Measurements from ENCODE around the gene CCR3.

Gene CCR3

GRCh38 chr3:46272028-46272451, 29.8 kb downstream of the CCR3 start:
- no peak for DNase-seq (ENCODE audit: low read depth)

GRCh38 chr3:46276497-46277099, 34.3 kb downstream of the CCR3 start:
- DNase-seq (ENCODE audit: low read depth) = peak; percentile 64

- DNase-seq (ENCODE audit: low read depth) = no peak
Observed at GRCh38 chr3:46277476-46277875, 35.2 kb downstream of the CCR3 start.

GRCh38 chr3:46278816-46279672, 36.8 kb downstream of the CCR3 start:
- DNase-seq (ENCODE audit: low read depth) = no peak

- DNase-seq (ENCODE audit: low read depth) = no peak
Observed at GRCh38 chr3:46280105-46280797, 38.0 kb downstream of the CCR3 start.

GRCh38 chr3:46281551-46281950, 39.3 kb downstream of the CCR3 start:
- DNase-seq (ENCODE audit: low read depth) = no peak

- DNase-seq (ENCODE audit: low read depth) = no peak
Observed at GRCh38 chr3:46282041-46282440, 39.8 kb downstream of the CCR3 start.

- no peak for DNase-seq (ENCODE audit: low read depth)
Observed at GRCh38 chr3:46282696-46283095, 40.4 kb downstream of the CCR3 start.

- no peak for DNase-seq (ENCODE audit: low read depth)
Observed at GRCh38 chr3:46283881-46284450, 41.7 kb downstream of the CCR3 start.

- DNase-seq (ENCODE audit: low read depth) = no peak
Observed at GRCh38 chr3:46284981-46285683, 42.9 kb downstream of the CCR3 start.

GRCh38 chr3:46285931-46286619, 43.8 kb downstream of the CCR3 start:
- no peak for DNase-seq (ENCODE audit: low read depth)

GRCh38 chr3:46286947-46287565, 44.8 kb downstream of the CCR3 start:
- DNase-seq (ENCODE audit: low read depth) = no peak

GRCh38 chr3:46289551-46289950, 47.3 kb downstream of the CCR3 start:
- no peak for DNase-seq (ENCODE audit: low read depth)

- DNase-seq (ENCODE audit: low read depth) = no peak
Observed at GRCh38 chr3:46289966-46290365, 47.7 kb downstream of the CCR3 start.

- DNase-seq (ENCODE audit: low read depth) = no peak
Observed at GRCh38 chr3:46291046-46291445, 48.8 kb downstream of the CCR3 start.

- DNase-seq (ENCODE audit: low read depth) = no peak
Observed at GRCh38 chr3:46293035-46293724, 50.9 kb downstream of the CCR3 start.

- no peak for DNase-seq (ENCODE audit: low read depth)
Observed at GRCh38 chr3:46293991-46294833, 52.0 kb downstream of the CCR3 start.

GRCh38 chr3:46296826-46297225, 54.6 kb downstream of the CCR3 start:
- no peak for DNase-seq (ENCODE audit: low read depth)

- no peak for DNase-seq (ENCODE audit: low read depth)
Observed at GRCh38 chr3:46297658-46298423, 55.6 kb downstream of the CCR3 start.

Measured in activated T-cell treated with anti-CD3 and anti-CD28 coated beads for 1 hour (primary cell).